ENCODE data around the gene PHF21A.

DNA sequence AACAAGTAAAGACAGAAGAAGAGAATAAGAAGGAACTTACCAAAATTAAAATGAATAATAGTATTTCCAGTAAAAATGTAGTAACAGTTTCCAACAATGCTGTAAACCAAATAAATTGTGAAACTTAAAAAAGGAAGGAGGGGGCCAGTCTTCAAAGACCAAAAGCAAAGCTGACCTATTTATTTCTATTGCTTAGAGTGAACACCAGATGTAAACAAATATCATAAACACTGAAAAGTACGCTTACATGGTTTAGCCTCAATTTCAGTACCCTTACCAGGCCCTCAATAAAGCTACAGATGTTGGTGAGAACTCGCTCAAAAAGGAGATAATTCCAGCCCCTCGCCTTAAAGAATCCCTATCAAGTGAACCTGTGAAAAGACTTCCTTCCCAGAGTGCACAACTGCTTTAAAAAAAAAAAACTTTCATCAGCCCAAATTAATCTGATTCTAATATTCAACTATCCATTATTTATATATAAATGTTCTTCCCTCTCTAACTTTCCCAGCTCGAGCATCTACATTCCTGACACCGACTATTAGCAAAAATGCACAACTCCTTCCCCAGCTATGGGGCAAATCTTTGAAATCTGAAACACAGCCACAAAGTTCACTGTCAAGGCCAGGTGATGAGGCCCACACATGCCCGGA, 2.4 kb downstream of the PHF21A start:
- TF ChIP-seq, protein P1, sequence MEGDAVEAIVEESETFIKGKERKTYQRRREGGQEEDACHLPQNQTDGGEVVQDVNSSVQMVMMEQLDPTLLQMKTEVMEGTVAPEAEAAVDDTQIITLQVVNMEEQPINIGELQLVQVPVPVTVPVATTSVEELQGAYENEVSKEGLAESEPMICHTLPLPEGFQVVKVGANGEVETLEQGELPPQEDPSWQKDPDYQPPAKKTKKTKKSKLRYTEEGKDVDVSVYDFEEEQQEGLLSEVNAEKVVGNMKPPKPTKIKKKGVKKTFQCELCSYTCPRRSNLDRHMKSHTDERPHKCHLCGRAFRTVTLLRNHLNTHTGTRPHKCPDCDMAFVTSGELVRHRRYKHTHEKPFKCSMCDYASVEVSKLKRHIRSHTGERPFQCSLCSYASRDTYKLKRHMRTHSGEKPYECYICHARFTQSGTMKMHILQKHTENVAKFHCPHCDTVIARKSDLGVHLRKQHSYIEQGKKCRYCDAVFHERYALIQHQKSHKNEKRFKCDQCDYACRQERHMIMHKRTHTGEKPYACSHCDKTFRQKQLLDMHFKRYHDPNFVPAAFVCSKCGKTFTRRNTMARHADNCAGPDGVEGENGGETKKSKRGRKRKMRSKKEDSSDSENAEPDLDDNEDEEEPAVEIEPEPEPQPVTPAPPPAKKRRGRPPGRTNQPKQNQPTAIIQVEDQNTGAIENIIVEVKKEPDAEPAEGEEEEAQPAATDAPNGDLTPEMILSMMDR (conservative IDR thresholded peaks at IDR 0.05; ENCODE audit: low read depth, low read length), result no peak
- no peak for TF ChIP-seq EZH2 (IDR thresholded peaks at IDR 0.05; ENCODE audit: low read length, unreplicated experiment)
